Endothelial cell (in vitro differentiated cells): ENCODE results near the gene NAPG. TPM values are rescaled to one million over a fixed set of nuclear protein-coding genes. Genes with fewer than 3 reads are reported as not detected.

Source experiments
- DNase-seq: peaks from one replicate; pipeline ENCODE4 v3.0.0; 2021; ENCODE audit warnings: low spot score
- H3K27ac Mint-ChIP-seq: one replicate; pipeline ENCODE4 v1.8.0; 2021; ENCODE audit warnings: mixed read lengths, inconsistent platforms; ENCODE audit not compliant: unreplicated experiment
- H3K27me3 Mint-ChIP-seq: one replicate; pipeline ENCODE4 v1.8.0; 2021; ENCODE audit warnings: mild to moderate bottlenecking, moderate library complexity, mixed read lengths, inconsistent platforms; ENCODE audit not compliant: unreplicated experiment
- H3K36me3 Mint-ChIP-seq: one replicate; pipeline ENCODE4 v1.8.0; 2021; ENCODE audit warnings: mild to moderate bottlenecking, low read depth, mixed read lengths, inconsistent platforms; ENCODE audit not compliant: unreplicated experiment
- H3K4me1 Mint-ChIP-seq: one replicate; pipeline ENCODE4 v1.8.0; 2021; ENCODE audit warnings: mild to moderate bottlenecking, mixed read lengths, inconsistent platforms; ENCODE audit not compliant: unreplicated experiment
- H3K4me3 Mint-ChIP-seq: one replicate; pipeline ENCODE4 v1.8.0; 2021; ENCODE audit warnings: mild to moderate bottlenecking, mixed read lengths, inconsistent platforms; ENCODE audit not compliant: unreplicated experiment
- H3K9me3 Mint-ChIP-seq: one replicate; pipeline ENCODE4 v1.8.0; 2021; ENCODE audit warnings: mixed read lengths, inconsistent platforms; ENCODE audit not compliant: unreplicated experiment
- total RNA-seq: library from RNA; stranded (reverse); fragmentation: NEBNext Ultra II Directional; extraction: Animal tissue kit (Norgen Biotek cat#: 25700); gene quantifications from one replicate; pipeline ENCODE4 v1.2.1, GENCODE V29; 2021; ENCODE audit not compliant: unreplicated experiment
- TF ChIP-seq, protein P1 (sequence below): fragments of 200-600 bp; sonication (generic); IDR thresholded peaks from one replicate; pipeline ENCODE4 v1.5.0; 2021; ENCODE audit warnings: antibody characterized with exemption; ENCODE audit not compliant: unreplicated experiment

Gene NAPG
- total RNA-seq, 1 donor from 2014 or later, result 33.6 TPM

DNA sequence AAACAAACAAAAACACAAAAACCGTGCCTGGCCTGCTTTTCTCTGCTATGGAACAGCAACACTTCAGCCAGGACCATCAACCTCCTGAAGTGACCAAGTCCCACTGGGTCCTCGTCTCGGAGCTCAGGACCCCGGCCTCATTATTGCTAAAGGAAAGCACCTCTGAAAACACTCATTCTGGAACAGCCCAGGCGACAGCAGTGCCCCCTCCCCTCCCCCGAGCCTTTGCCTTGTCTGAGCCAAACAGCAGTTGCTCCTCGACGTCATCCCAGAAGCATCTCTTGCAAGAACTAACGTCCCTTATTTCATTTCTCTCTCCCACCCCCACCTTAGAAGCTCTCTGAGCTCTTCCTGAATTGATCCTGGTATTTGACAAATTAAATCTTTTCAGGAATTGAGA, 44.0 kb upstream of the NAPG start:
- DNase-seq, result no peak
- TF ChIP-seq, protein P1, sequence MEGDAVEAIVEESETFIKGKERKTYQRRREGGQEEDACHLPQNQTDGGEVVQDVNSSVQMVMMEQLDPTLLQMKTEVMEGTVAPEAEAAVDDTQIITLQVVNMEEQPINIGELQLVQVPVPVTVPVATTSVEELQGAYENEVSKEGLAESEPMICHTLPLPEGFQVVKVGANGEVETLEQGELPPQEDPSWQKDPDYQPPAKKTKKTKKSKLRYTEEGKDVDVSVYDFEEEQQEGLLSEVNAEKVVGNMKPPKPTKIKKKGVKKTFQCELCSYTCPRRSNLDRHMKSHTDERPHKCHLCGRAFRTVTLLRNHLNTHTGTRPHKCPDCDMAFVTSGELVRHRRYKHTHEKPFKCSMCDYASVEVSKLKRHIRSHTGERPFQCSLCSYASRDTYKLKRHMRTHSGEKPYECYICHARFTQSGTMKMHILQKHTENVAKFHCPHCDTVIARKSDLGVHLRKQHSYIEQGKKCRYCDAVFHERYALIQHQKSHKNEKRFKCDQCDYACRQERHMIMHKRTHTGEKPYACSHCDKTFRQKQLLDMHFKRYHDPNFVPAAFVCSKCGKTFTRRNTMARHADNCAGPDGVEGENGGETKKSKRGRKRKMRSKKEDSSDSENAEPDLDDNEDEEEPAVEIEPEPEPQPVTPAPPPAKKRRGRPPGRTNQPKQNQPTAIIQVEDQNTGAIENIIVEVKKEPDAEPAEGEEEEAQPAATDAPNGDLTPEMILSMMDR, result no peak
- Mint-ChIP-seq H3K36me3 (no peaks in the 10 kb centered on the region), H3K9me3 (no peaks in the 10 kb centered on the region), H3K27me3 (no peaks in the 10 kb centered on the region), H3K4me1 (peaks cover 18% of the 10 kb centered on the region), H3K4me3 (no peak overlapping the region), H3K27ac (no peak overlapping the region)

DNA sequence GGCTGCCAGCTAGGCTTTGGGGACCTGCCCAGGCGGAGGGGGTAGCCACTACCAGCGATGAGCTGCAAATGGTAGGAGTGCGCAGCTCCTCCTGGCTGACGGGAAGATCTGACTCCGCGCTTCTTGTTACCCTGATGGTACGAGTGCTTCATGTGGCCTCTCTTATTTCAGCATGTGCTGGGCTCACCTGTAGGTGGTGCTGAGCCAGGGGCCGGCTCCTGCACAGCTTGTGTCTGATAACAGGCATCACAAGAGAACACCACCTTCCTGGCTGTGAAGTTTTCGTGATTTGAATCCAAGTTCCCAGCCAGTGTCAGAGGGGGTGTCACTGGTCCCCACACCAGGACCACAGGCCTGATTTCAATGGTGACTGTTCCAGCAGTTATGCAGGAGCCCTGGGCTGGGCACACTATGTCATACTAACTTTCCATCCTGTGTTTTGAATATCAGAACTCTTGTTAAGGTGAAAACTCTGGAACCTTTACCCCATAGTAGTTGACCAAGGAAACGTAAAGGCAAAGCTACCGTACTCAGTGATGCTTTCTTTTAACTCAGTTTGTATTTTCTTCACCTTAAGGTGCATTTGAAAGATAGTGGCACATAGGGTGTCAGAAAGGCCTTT, 43.4 kb upstream of the NAPG start:
- H3K27me3 Mint-ChIP-seq, result no peaks in the 10 kb centered on the region
- no peaks in the 10 kb centered on the region for H3K9me3 Mint-ChIP-seq
- H3K4me3 Mint-ChIP-seq, result no peak overlapping the region
- H3K4me1 Mint-ChIP-seq, result peaks cover 11% of the 10 kb centered on the region
- DNase-seq, result no peak
- TF ChIP-seq, protein P1, result no peak
- H3K36me3 Mint-ChIP-seq, result no peaks in the 10 kb centered on the region
- no peak overlapping the region for H3K27ac Mint-ChIP-seq

DNA sequence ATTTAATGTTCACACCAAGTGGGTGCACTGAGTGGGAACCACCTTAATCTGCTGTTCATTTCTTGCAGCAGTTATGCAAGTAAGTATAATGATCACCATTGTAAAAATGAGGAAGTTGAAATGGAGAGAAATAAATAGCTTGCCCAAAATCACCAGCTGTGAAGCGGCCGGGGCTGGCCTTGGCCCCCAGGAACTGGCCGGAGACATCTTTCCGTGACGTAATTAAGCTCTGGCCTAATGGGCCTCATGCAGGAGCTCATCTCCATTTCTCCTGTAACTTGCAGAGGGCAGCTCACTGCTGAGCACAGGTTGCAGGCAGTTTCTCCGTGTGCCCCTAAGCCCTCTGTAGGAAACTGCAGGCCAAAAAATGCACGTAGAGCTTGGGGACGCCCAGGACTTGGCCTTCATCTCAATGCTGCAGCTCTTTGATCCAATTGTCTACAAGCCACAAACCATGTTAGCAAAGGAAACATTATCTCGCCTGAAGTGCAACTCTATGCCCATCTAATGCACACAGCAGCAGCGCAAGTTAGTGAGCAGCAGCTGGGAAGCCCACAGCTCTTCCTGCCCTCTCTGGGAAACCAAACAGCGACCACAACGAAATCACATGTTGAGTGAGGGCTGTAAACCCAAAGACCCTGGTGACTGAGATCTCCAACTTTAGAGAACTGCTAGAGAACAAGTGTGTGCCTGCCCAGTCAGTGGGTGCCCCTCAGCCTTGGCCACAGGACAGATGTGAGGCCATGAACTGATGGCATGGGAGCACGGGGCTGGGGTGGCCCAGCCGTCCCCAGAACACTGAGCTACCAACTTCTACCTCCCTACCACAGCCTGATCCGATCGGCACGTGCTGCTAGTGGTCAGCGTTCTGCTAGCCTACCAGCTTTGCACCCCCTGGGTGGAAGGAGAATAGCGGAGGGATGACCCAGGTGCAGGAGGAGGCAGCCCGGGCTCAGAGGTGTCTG, 42.6 kb upstream of the NAPG start:
- no peak overlapping the region for H3K27ac Mint-ChIP-seq
- DNase-seq, result no peak
- TF ChIP-seq, protein P1, result no peak
- no peaks in the 10 kb centered on the region for H3K36me3 Mint-ChIP-seq
- peaks cover 7% of the 10 kb centered on the region for H3K4me1 Mint-ChIP-seq
- no peak overlapping the region for H3K4me3 Mint-ChIP-seq
- no peaks in the 10 kb centered on the region for H3K9me3 Mint-ChIP-seq
- H3K27me3 Mint-ChIP-seq, result no peaks in the 10 kb centered on the region

DNA sequence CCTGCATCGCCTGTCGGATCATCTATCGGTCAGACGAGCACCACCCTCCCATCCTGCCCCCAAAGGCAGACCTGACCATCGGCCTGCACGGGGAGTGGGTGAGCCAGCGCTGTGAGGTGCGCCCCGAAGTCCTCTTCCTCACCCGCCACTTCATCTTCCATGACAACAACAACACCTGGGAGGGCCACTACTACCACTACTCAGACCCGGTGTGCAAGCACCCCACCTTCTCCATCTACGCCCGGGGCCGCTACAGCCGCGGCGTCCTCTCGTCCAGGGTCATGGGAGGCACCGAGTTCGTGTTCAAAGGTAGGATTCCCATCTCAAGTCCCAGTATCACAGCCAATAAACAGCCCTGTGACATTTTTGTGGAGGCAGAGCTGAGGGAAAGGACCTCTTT, 40.4 kb upstream of the NAPG start:
- no peaks in the 10 kb centered on the region for H3K36me3 Mint-ChIP-seq
- no peaks in the 10 kb centered on the region for H3K27me3 Mint-ChIP-seq
- H3K27ac Mint-ChIP-seq, result no peak overlapping the region
- H3K9me3 Mint-ChIP-seq, result no peaks in the 10 kb centered on the region
- DNase-seq, result no peak
- TF ChIP-seq, protein P1, result no peak
- H3K4me1 Mint-ChIP-seq, result peaks cover 2% of the 10 kb centered on the region
- no peak overlapping the region for H3K4me3 Mint-ChIP-seq

DNA sequence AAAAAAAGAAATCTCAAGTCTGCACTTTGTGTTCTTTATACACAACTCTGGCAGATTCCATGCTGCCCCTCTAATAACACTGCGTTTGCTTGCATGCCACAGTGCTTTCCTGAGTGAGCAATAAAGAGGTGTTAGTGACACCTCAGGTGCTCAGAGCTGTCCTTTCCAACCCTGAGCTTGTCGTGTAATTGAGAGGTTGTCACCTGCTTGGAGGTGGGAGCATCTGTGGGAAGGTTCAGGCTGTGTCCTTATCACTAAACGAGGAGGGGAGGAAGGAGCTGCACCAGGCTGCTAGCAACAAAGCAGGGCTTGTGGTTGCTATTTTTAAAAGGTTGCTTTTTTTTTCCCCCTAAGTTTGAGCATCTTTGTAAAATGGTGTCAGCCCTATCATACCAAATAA, 39.5 kb upstream of the NAPG start:
- H3K4me3 Mint-ChIP-seq, result no peak overlapping the region
- TF ChIP-seq, protein P1, result no peak
- no peaks in the 10 kb centered on the region for H3K27me3 Mint-ChIP-seq
- no peak for DNase-seq
- no peaks in the 10 kb centered on the region for H3K9me3 Mint-ChIP-seq
- peaks cover 2% of the 10 kb centered on the region for H3K4me1 Mint-ChIP-seq
- no peak overlapping the region for H3K27ac Mint-ChIP-seq
- no peaks in the 10 kb centered on the region for H3K36me3 Mint-ChIP-seq
